NCI-H345 (cell line): ENCODE data around the gene DLG2.

Source experiments
- DNase-seq: peaks from one replicate; lab custom pipeline; 2025; lab: John Stamatoyannopoulos, UW

The DLG2 gene

GRCh38 chr11:84655712-84656111 is 971.4 kb downstream of the DLG2 start:
- no peak for DNase-seq

DNA sequence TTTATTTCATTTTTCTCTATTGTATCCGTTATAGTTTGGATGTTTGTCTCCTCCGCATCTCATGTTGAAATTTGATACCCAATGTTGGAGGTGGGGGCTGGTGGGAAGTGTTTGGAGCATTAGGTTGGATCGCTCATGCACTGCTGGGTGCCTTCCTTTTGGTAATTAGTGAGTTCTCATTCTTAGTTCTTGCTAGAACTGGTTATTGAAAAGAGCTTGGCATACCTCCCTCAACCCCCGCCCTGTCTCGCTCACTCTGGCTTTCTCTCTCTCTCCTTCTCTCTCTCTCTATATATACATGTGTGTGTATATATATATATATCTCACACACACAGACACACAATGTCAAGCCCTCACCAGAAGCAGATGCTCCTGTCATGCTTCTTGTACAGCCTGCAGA is 978.7 kb downstream of the DLG2 start:
- DNase-seq: no peak

- DNase-seq: no peak
These were observed 981.0 kb downstream of the DLG2 start for GRCh38 chr11:84645988-84646694.

- DNase-seq: no peak
These were observed 984.6 kb downstream of the DLG2 start for GRCh38 chr11:84642500-84642899.

DNA sequence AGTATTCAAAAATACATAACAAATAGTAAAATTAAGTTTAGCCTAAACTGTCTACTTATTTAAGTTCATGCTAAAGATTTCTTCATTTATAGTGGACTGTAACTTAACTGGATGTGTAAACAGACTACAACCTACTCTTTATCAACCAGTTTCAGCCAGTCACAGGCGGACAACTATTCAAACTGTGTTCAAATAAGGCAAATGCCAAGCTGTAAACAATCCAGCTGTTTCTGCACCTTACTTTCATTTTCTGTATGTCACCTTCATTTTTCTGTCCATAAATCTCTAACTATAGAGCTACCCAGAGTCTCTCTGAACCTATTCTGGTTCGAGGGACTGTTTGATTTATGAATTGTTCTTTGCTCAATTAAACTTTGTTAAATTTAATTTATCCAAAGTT is 992.8 kb downstream of the DLG2 start:
- no peak for DNase-seq

- DNase-seq: no peak
These were observed 998.1 kb downstream of the DLG2 start for GRCh38 chr11:84628871-84629620.

- no peak for DNase-seq
These were observed 1000.9 kb downstream of the DLG2 start for GRCh38 chr11:84626256-84626655.

DNA sequence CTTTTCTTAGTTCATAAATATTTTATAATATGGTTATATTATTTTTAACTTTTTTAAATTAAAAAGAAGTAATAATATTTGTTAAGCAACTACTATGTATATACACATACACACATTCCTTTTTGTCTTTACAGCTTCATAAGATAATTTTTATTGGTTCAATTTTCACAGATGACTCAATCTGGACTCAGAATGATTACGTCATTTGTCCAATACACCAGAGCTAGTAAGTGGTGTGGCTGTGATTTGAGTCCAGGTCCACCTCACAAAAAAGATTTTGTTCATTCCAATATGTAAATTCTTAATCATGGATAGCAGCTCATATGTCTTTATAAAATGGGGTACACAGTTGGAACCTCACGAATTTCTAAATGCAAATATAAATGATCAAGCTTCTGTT is 1014.5 kb downstream of the DLG2 start:
- DNase-seq: no peak

GRCh38 chr11:84608837-84609196 is 1018.3 kb downstream of the DLG2 start:
- peak; percentile 66 for DNase-seq

- peak; percentile 49 for DNase-seq
These were observed 1018.9 kb downstream of the DLG2 start for GRCh38 chr11:84607975-84608836.

GRCh38 chr11:84594602-84595001 is 1032.5 kb downstream of the DLG2 start:
- no peak for DNase-seq

DNA sequence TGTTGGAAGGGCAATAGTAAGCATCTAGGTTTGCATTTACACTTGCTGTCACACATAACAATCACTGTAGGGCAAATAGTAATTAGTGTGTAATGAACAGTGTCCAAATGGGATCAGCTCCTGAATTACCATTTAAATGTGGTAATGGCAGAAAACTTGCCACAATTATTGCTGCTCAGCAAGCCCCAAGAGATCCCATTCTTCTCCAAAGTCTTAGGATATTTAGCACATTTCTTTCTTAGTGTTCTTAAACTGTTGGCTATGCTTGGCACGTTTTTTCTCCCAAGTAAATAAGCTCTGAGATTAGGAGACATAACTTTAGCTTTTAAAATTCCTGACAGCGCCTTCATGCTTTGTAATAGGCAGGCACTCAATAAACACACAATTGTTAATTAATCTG is 1037.0 kb downstream of the DLG2 start:
- DNase-seq: no peak

DNA sequence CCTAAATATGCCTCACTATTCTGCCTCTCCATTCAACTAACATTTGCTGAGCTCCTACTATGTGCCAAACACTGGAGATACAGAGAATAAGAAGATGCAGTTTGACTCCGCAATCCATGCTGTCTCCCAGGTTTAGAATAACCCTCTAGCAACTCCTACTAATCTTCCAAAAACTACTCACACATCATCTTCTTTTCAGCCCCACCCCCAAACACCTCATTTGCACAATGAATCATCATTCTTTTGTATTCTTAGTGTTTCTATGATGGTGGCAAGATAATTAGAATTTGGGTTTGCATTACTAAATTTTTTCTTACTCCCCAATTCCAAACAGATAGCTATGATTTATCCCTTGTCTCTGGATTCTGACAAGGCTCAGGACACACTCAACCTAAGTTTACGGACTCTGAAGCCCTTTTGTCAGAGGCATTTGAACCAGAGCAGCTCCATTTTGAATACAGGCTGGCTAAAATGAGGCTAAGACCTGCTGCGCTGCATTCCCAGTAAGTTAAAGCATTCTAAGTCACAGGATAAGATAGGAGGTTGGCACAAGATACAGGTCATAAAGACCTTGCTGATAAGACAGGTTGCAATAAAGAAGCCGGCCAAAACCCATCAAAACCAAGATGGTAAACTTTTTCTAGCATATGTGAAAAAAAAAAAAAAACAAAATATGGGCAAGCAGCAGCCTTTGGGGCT is 1038.9 kb downstream of the DLG2 start:
- DNase-seq: no peak

DNA sequence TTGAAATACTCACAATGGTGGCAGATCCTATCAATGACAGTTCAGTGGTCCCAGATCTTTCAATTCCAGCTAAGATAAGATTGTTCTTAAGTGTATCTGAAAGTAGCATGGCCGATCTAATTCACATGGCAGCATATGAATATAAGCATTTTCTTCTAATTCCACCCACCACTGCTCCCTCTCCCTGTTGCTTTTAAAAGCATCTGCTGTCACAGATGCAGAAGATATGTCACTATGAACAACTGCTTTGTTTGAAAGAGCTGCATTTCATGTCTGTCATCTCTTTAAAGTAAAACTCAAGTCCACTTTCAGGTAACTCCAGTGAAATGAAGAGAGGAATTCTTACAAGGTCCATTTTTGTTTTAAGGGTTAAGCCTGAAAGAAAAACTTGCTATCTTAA is 1044.0 kb downstream of the DLG2 start:
- no peak for DNase-seq

DNA sequence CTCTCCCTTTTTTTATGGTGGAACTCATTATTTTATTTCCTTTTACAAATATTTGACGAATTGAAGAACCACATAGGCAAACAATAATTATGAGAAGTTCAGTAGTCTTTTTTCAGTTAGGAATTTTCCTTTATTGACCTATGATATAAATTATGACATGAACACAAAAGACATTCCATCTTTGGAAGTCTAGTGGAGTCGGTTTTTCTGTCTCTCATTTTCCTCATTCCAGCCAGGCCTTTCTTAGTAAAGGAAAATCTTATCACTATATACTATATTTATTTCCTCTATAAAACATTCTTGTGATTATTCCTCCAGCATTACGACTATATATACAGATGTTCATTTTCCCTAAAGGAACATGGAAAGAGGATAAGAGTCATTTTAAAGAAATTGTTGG is 1046.1 kb downstream of the DLG2 start:
- DNase-seq: no peak

DNA sequence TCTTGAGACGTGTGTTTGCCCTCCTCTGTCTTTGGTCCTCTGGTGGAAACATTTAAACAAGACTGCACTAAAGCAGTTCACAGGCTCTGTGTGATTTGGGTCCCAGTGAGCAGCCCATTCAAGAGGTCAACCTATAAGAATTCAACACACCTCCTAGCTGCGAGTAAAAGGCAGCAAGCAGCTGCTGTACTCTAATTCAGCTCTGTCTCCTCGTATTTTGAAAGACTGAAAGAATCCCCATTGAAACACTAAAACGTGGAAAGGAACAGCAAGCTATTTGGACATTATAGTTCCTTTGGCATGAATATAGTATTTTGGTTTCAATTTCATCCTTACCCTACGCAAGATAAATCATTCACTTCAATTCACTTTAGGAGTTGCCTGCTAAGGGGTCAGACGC is 1046.7 kb downstream of the DLG2 start:
- no peak for DNase-seq

DNA sequence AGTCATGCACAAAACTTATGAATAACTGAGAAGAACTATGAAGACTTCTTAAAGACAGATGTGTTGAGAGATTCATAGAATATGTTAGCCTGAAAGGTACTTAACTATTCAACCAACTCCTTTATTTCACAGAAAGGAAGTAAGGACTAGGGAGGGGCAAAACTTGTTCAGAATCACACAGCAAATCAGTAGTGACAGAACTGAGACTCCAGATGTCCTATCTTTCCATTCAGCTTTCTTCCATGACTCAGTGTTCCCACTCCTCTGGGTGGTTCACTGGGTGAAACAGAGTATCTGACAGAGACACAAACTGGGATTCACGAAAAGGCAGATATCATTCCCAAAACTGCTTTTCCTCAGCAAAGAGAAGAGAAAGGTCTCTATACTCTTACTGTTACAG is 1053.3 kb downstream of the DLG2 start:
- no peak for DNase-seq

DNA sequence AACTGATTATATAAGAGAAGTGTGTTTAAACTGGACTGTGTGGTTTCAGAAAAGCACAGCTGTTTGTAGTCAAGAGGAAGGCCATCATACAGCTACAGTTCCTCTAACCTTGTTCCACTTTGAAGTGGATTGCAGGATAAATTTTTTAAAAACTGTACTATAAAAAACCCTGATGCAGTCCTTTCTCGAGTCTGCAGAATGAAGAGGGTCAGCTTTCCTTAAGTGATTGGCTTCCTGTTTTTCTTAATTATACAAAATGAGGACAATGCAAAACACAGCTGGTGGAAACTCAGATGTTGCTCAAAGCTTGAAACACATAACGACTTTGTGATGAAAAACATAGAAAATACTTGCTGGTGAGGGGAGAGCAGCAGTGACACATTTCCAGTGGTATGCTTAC is 1060.5 kb downstream of the DLG2 start:
- DNase-seq: no peak

DNA sequence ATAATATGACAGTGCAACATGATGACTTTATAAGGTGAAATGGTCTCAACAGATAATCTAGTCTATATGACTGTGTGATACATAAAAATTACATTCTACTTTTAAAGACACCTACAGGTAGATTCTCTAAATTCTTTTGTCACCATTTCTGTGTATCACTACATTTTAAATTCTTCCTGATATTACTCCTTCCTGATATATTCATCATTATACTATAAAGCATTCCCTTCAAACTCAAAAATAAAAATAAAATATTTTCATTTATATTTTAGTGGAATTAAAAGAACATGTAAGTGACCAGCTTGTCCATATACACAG is 1062.3 kb downstream of the DLG2 start:
- no peak for DNase-seq

GRCh38 chr11:84564180-84564866 is 1062.8 kb downstream of the DLG2 start:
- DNase-seq: peak; percentile 32

DNA sequence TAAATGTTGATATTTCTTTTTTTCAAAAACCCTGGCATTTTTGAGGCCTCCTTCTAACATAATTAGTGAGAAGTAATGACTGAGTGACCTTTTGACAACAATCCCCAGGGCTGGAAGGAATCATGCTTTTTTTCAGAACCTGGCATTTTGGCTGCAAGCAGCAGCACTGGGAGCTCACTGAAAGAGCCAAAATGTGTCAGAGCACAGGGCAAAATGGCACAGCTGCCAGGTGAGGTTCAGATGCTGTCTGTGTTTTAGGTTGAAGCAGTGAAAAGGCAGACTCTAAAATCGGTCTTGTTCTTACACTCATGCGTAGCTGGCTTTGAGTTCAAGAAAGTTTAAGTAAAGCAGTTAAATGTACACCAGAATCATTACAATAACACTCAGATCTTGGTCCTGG is 1063.8 kb downstream of the DLG2 start:
- no peak for DNase-seq

GRCh38 chr11:84560206-84560605 is 1066.9 kb downstream of the DLG2 start:
- DNase-seq: no peak
